Measurements from ENCODE around the gene LNX1.

DNA sequence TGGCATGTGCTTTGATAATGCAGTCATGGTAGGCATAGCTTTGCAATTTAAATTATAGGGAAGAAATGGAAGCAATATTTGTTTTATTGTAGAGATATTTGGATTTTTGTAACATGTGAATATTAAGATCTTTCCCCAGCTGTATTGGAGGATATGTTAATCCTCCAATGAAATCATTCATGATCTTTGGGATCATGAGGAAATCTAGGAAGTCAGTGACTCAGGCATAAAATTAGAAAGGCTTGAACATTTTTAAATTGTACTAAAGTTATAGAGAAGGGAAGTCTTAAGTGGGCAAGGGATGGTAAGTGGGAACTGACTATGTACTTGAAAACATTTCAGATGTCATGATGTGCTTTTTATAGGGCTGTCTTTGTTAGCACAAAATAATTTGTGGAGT, 167.0 kb downstream of the LNX1 start:
- TF ChIP-seq, protein P1, sequence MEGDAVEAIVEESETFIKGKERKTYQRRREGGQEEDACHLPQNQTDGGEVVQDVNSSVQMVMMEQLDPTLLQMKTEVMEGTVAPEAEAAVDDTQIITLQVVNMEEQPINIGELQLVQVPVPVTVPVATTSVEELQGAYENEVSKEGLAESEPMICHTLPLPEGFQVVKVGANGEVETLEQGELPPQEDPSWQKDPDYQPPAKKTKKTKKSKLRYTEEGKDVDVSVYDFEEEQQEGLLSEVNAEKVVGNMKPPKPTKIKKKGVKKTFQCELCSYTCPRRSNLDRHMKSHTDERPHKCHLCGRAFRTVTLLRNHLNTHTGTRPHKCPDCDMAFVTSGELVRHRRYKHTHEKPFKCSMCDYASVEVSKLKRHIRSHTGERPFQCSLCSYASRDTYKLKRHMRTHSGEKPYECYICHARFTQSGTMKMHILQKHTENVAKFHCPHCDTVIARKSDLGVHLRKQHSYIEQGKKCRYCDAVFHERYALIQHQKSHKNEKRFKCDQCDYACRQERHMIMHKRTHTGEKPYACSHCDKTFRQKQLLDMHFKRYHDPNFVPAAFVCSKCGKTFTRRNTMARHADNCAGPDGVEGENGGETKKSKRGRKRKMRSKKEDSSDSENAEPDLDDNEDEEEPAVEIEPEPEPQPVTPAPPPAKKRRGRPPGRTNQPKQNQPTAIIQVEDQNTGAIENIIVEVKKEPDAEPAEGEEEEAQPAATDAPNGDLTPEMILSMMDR (conservative IDR thresholded peaks at IDR 0.05) = no peak
- no peak for TF ChIP-seq ZFX (IDR thresholded peaks at IDR 0.05)

Measured in C4-2B (cell line).